EL (cell line): ENCODE data around the gene CBLN3.

ENCODE experiments used
- DNase-seq: peaks from one replicate; pipeline ENCODE4 v3.0.0-alpha.2; 2016

CBLN3 gene

DNA sequence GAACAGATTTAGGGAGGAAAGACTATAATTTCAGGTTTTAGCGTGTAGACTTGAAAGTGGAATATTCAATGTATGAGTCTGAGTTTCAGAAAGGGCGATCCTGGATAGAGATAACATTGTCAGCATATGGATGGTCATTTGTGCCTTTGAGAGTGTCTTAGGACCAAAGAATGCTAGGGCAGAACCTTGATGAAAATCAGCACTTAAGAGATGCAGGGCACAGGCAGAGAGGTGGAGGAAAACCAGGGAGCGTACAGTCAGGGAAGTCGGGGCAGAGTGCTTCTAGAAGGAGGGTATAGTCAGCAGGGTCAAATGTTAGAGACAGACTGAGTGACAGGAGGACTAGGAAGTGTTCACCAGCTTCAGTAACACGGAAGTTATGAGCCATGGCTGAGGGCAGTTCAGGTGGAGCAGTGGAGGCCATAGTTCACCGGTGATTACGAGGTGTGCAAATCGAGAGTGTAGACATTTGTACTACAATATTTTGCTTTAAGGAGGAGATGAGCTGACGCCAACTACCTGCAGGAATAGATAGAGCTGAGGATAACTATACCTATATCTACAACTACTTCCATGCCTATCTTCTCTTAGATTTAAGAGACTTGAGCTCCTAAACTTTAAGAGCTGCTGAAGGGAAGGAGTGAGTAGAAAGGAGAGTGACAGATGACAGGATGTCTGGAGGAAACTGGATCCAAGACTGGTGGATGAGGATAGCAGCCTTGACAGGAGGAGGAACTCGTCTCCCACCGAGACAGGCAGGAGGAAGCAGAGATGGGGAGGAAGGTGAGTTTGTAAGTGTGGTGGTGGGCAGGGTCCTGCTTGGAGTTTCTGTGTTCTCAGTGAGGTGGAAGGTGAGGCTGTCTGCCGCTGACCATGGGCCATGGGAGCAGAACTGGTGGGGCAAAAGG is 6.5 kb downstream of the CBLN3 start:
- DNase-seq, result no peak

DNA sequence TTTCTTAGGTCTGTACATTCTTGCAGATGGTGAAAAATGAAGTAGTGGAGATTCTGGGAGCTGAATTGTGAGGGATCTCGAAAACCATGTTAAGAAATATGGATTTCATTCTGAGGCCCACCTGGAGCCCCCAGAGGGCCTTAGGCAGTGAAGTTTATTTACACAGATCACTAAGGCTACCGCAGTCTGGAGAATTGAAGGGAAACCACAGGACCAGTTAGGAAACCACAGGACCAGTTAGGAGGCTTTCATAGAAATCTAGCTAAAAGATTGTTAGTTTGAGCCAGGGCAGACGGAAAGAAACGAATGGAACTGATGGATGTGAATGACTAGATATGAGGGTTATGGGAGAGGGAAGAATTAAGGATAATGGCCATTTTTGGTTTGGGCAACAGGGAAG is 7.2 kb downstream of the CBLN3 start:
- DNase-seq, result no peak

DNA sequence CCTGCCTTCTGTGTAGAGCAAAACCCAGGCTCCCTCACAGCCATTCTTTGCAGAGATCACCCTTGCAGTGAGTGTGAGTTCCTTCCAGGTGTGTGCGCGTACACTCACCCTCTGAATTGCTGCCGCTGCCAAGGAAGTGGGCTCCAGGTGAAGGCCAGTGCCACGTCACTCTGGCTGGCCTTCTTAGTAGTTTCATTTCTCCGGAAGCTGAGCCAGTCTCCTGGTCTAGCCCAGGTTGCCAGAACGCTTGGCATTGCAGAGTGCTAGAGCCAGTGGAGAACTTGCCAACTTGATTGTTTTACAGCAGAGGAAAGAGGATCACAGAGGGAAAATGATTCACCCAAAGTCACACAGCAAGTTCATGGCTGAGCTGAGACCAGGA is 11.0 kb downstream of the CBLN3 start:
- DNase-seq, result no peak

DNA sequence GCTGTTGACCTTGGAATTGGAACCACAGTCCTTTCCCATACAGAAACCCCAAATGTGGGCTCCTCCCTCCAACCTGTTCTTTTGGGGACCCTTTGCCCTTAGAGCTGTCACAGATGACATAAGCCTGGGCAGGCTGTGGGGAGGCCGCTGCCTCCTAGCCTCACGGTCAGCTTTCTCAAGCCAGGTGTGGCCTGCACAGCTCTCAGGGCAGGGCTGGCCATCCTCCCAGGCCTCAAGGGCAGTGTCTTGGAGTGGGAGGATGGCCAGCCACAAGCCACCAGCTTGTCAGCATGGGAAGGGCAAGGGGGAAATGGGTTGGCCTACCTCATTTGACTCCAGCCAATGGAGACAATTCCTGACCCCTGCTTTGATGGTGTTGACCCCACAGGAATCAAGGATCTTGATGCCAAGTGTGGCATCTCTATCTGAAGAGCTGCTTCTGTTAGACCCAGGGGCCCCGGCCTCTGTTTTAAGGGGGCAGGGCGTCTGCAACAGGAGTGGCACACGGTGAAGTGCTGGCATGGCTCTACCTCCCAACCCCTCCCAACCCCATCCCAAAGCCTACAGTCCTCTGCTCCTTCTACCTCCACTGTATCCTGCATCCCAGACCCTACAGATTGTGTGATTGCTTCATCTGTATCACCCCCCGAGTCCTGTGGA is 11.5 kb downstream of the CBLN3 start:
- no peak for DNase-seq

DNA sequence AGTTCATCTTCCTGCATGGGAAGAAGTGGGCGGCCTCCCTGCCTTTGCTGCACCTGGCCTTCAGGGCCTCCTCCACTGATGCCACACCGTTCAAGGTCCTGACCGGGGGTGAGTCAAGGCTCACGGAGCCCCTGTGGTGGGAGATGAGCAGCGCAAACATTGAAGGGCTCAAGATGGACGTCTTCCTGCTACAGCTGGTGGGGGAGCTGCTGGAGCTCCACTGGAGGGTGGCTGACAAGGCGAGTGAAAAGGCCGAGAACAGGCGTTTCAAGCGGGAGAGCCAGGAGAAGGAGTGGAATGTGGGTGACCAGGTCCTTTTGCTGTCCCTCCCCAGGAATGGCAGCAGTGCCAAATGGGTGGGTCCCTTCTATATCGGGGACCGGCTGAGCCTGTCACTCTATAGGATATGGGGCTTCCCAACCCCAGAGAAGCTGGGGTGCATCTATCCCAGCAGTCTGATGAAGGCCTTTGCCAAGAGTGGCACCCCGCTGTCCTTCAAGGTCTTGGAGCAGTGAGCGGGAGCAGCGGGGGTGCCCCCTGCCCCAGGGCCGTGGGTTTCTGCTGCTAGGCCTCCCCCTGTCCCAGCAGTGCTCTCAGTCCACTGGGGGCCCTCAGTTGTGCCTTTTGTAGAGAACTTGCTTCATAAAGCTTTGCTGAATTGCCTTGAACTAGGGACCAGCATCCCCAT is 12.4 kb downstream of the CBLN3 start:
- DNase-seq, result no peak

DNA sequence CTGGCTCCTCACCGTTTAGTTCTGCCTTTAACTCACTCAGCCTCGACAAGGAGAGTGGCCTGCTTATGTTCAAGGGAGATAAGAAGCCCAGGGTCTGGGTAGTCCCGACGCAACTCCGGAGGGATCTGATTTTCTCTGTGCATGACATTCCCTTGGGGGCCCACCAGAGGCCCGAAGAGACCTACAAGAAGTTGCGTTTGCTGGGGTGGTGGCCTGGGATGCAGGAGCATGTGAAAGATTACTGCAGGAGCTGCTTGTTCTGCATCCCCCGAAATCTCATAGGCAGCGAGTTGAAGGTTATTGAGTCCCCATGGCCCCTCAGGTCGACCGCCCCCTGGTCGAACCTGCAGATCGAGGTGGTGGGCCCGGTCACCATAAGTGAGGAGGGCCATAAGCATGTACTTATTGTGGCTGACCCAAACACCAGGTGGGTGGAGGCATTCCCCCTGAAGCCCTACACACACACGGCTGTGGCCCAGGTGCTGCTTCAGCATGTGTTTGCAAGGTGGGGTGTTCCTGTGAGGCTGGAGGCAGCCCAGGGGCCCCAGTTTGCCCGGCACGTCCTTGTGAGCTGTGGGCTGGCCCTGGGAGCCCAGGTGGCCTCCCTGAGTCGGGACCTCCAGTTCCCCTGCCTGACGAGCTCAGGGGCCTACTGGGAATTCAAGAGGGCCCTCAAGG is 13.1 kb downstream of the CBLN3 start:
- DNase-seq, result no peak

DNA sequence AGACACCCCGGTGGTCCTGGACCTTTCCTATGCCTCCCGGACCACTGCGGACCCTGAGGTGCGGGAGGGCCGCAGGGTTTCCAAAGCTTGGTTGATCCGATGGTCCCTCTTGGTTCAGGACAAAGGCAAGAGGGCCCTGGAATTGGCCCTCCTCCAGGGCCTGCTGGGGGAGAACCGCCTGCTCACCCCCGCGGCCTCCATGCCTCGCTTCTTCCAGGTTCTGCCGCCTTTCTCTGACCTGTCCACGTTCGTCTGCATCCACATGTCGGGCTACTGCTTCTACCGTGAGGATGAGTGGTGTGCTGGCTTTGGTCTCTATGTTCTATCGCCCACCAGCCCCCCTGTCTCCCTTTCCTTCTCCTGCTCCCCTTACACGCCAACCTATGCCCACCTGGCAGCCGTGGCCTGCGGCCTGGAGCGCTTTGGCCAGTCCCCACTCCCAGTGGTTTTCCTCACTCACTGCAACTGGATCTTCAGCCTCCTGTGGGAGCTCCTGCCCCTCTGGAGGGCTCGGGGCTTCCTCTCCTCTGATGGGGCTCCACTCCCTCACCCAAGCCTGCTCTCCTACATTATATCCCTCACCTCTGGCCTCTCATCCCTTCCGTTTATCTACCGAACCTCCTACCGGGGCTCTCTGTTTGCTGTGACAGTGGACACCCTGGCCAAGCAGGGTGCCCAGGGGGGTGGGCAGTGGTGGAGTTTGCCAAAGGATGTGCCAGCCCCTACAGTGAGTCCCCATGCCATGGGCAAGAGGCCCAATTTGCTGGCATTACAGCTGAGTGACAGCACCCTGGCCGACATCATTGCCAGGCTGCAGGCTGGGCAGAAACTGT is 13.8 kb downstream of the CBLN3 start:
- DNase-seq, result no peak

DNA sequence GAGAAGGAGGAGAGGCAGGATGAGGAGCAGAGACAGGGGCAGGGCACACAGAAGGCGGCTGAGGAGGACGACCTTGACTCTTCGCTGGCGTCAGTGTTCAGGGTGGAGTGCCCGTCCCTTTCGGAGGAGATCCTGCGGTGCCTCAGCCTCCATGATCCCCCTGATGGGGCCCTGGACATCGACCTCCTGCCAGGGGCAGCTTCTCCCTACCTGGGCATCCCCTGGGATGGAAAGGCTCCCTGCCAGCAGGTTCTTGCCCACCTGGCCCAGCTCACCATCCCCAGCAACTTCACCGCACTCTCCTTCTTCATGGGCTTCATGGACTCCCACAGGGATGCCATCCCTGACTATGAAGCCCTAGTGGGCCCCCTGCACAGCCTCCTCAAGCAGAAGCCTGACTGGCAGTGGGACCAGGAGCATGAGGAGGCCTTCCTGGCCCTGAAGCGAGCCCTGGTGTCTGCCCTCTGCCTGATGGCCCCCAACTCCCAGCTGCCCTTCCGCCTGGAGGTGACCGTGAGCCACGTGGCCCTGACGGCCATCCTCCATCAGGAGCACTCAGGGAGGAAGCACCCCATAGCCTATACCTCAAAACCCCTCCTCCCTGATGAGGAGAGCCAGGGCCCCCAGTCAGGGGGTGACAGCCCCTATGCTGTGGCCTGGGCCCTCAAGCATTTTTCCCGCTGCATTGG is 14.6 kb downstream of the CBLN3 start:
- DNase-seq, result no peak

DNA sequence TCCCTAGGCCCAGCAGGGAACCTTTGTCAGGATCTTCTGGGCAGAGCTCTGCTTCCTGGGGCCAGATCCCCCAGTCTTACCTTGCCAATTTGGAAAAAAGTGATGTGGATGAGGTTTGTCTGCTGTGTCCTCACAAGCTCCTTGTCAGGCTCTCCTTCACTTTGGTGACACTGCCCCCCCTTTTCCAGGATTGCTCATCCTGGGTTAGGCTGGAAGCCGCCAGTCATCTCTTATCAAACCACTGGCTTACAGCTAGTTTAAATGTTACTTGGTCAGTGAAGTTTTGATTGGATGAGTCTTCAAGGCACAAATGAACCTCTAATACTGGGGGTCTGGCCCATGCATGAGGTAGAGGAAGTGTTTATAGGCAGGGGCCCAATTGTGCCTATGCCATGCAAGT is 15.4 kb downstream of the CBLN3 start:
- no peak for DNase-seq

DNA sequence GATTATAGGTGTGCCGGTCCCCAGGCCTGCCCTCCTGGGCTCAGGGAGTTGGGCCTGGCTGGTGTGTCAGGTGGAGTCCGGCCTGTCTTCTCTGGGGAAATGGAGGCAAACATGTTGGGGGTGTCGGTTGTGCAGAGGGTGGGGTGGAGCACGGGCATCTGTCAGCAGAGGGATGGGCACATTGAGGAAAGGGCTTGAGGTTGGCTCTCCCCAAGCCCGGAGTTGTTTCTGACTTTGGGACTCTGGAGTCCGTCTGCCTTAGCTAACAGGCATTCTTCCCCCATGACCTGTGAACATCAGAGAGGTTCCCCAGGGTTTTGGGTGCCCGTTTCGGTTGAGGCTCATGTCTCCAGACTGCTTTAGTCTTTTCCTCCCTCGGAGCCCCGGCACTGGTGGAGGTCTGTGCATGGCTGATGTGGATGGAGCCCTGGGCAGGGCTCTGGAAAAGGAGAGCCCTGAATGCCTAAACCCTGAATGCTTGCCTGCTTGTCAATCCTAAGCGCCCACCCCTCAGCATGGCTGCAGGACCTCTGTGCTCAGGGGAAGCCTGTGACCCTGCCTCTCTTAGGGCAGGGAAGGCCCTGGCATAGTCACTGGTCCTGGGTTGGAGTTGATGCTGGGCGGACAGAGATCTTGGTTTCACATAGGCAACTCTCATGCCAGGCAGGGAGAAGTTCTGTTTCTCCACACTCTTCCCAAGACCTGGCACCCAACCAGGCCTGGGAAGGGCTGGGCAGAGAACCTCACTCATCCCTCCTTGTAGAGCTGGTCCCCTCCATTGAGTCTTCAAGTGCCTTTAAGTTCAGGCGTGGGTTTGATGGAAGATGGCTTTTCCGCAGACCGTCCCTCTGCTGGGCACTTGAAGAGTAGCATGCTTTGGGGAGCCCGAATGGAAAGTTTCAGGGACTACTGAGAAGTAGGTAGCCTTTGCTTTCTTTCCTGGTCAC is 17.8 kb downstream of the CBLN3 start:
- peak; percentile 57 for DNase-seq

DNA sequence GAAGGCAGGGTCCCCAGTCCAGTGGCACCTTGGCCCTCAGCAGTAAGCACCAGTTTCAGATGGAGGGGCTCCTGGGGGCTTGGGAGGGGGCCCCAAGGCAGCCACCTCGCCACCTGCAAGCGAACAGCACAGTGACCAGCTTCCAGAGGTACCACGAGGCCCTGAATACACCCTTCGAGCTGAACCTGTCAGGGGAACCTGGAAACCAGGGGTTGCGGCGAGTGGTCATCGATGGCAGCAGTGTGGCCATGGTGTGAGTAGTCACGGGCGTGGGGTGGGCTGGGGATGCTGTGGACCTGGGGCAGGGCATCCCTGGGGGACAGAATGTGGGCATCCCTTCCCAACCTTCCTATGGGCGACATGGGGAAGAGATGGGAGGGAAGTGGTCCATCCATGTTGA is 19.5 kb downstream of the CBLN3 start:
- DNase-seq, result no peak

DNA sequence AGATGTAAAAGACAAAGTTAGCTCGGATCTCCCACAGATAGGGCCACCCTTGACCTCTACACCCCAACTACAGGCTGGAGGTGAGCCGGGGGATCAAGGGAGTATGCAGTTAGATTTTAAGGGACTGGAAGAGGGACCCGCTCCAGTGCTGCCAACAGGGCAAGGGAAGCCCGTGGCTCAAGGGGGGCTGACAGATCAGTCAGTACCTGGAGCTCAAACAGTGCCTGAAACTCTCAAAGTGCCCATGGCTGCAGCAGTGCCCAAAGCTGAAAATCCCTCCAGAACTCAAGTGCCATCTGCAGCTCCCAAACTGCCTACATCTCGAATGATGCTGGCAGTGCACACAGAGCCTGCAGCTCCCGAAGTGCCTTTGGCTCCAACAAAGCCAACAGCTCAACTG is 20.3 kb downstream of the CBLN3 start:
- no peak for DNase-seq

DNA sequence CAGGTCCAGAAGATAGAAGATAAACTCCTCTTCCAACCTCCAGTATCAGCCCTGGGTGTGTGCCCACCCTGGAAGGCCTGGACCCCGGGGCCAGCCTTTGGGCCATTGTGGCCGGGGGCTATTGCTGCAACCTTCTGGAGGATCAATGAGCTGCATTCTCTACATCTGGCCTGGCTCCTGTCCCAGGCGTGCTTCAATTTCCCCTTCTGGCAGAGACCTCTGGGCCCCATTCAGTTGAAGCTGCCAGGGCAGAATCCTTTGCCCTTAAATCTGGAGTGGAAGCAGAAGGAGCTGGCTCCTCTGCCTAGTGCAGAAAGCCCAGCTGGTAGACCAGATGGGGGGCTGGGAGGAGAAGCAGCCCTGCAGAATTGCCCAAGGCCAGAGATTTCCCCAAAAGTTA is 20.7 kb downstream of the CBLN3 start:
- DNase-seq, result no peak

DNA sequence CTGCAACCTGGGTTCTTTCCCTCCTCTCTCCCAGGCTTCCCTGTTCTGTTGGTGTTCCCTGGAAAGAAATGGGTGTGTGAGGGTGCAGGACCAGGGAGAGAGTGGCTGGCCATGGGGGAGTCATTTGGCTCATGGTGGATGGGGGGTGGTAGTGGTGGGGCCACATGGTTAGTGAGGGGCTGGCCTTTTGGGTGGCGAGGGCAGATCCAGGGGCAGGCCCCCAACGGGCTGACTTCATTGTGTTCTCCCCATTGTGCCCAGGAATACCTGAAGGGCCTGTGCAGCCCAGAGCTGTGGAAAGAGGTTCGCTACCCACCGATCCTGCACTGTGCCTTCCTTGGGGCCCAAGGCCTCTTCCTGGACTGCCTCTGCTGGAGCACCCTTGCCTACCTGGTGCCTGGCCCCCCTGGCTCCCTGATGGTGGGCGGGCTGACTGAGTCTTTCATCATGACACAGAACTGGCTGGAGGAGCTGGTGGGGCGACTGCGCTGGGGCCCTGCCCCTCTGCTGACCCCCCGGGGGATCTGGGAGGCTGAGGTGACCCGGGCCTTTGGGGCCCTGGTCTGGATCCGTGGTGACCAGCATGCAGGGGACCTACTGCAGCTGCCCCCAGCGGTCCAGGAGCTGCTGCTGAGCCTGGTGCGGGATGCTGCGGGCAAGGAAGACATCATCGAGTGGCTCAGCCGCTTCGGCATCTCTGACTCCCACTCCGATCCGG is 21.7 kb downstream of the CBLN3 start:
- no peak for DNase-seq

DNA sequence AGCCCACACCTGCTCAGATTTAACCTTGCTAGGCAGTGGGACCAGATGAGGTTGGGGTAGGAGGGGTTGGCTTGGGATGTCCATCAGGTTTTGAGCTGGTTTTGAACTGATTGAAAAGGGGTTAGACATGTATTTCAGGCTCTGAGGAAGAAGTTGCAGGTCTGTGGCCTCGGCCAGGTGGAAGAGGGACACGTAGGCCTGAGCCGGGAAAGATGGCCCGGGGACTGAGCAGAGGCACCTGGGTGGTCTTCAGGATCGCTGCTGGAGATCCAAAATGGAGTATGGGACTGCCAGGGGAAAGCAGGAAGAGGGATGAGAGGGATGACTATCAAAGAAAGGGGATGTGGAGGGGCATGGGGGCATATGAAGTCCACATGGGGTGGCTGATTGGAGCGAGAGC is 23.1 kb downstream of the CBLN3 start:
- no peak for DNase-seq

DNA sequence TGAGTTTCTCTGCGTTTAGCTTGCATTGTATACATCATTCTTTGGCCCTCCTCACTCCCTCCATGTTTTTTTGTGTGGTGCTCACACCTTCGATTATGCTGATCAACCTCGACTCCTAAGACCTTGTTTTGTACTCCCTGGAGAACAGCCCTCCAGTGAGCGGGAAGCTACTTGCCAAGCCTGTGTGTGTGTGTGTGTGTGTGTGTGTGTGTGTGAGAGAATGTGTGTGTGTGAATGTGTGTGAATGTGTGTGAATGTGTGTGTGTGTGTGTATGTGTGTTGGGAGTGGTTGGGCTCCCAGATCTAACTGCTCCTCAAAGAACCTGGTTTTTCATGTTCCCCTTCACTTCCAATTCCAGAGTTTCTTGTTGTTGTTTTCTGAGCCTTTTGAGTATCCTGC is 24.7 kb downstream of the CBLN3 start:
- DNase-seq, result no peak

DNA sequence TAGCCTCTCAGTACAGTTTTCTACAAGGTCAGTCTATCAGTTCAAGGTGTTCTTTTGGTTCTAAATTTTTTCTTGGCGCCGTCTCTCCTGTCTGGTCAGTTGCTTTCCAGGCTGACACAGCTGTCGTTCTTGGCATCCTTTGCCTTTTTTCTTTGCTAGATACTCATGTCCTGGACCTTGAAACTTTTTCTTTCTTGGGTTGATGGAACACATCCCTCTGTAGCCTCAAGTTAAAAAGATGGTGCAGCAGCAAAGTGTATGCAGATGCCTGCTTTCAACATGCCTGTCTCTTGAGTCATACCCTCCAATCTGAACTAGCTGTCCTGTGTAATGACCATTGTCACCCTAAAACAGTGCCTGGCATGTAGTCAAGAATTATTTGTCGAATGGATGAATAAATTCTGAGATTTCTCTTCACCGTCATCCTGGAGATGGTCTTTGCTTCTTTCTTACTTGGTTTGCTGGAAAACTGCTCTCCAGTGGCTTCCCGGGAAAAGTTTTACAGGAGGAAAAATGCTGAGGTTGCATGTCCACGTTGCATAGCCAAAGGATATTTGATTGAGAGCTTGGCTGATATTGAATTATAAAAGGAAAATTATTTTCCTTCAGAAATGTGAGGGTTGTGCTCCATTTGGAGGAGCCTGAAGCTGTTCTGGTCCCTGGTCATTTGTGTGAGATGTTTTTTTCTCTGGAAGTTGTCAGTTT is 26.0 kb downstream of the CBLN3 start:
- peak; percentile 75 for DNase-seq

DNA sequence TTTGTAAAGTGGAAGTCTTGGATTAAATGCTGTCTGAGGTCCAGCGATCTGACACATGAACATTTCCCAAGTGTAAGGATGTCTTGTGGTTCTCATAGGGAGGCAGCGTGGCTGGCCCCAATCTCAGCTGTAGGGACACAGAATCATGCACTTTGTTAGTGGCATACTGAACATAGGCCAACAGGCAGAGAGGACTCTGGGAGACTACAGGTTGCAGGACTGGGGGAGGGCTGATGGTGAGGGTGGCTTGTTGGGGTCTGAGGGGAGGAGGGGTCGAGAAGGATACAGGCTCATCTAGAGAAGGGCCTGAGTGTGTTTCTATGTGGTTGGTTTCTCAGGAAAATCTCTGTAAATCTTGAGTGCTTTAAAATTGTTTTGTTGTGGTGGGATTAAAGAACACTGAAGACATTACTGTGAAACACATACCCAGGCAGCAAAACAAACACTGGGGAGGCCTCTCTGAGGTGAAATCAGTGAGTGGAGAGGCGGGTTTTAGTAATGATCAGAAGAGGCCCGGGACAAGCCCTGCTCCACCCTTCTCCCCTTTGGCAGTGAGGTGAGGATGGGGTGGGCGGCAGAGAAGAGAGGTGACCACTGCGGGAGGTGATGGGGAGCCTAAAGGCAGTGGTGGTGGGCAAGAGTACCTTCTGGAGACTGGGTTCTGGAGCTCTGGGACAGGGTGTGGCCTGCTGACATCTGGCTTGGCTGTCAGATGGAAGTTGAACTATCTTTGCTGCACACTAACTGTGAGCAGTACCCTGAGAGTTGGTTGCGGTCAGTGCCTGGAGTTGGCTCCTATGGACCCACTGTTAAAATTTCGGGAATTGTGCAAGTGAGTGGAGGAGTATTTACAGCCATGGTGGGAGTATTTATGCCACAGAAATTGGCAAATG is 27.4 kb downstream of the CBLN3 start:
- no peak for DNase-seq
